PC-9 (cell line): ENCODE measurements around the gene GPR152. TPM values are rescaled to one million over a fixed set of nuclear protein-coding genes. Genes with fewer than 3 reads are reported as not detected.

ENCODE experiments used
- BruUV-seq: library from RNA; stranded (reverse); fragments of 400-500 nt; replicated peaks from 2 replicates; lab custom pipeline; 2021; lab: Mats Ljungman, UMichigan
- CTCF ChIA-PET: fragments of 300-600 bp; sonication (Branson Sonifier 250); formaldehyde crosslinking; loops from one replicate; lab custom pipeline; 2022; ENCODE audit warnings: antibody characterized with exemption; lab: Charles Lee
- POLR2A ChIA-PET: fragments of 300-600 bp; sonication (Branson Sonifier 250); formaldehyde crosslinking; loops from one replicate; lab custom pipeline; 2022; ENCODE audit warnings: antibody characterized with exemption; ENCODE audit not compliant: unreplicated experiment; lab: Charles Lee
- DNase-seq, 2 experiments: peaks; one replicate each; pipeline versions ENCODE4 v3.0.0 to v3.0.0-alpha.2; 2015 to 2022; ENCODE audit warnings: mixed read lengths in 1 of 2
- H2AFZ ChIP-seq: fragments of 200-600 bp; sonication (generic); 2 replicates; pipeline ENCODE4 v1.8.1; 2017; ENCODE audit warnings: antibody characterized with exemption
- H3F3A ChIP-seq: fragments of 200-600 bp; sonication (generic); 2 replicates; pipeline ENCODE4 v1.8.1; 2017; ENCODE audit warnings: antibody characterized with exemption, mild to moderate bottlenecking, low read depth; ENCODE audit not compliant: insufficient read depth
- H3K27ac ChIP-seq: fragments of 200-600 bp; sonication (generic); 2 replicates; pipeline ENCODE4 v1.6.1; 2016; ENCODE audit warnings: mixed run types
- H3K27me3 ChIP-seq: fragments of 200-600 bp; sonication (generic); 2 replicates; pipeline ENCODE4 v1.6.1; 2016; ENCODE audit warnings: low read depth, mixed run types; ENCODE audit not compliant: insufficient read depth
- H3K36me3 ChIP-seq: fragments of 200-600 bp; sonication (generic); 2 replicates; pipeline ENCODE4 v1.6.1; 2016; ENCODE audit warnings: low read depth, mixed run types
- H3K4me1 ChIP-seq: fragments of 200-600 bp; sonication (generic); replicated peaks from 2 replicates; pipeline ENCODE4 v1.6.1; 2016; ENCODE audit warnings: mixed run types; ENCODE audit not compliant: insufficient read depth
- H3K4me2 ChIP-seq: fragments of 200-600 bp; sonication (generic); 2 replicates; pipeline ENCODE4 v1.6.1; 2017; ENCODE audit warnings: mixed run types
- H3K4me3 ChIP-seq: fragments of 200-600 bp; sonication (generic); 2 replicates; pipeline ENCODE4 v1.6.1; 2016; ENCODE audit warnings: mixed run types
- H3K79me2 ChIP-seq: fragments of 200-600 bp; sonication (generic); 2 replicates; pipeline ENCODE4 v1.6.1; 2017; ENCODE audit warnings: low read depth, mixed run types
- H3K9me2 ChIP-seq: fragments of 200-600 bp; sonication (generic); 2 replicates; pipeline ENCODE4 v1.8.1; 2017; ENCODE audit warnings: mild to moderate bottlenecking; ENCODE audit not compliant: insufficient read depth
- H3K9me3 ChIP-seq: fragments of 200-600 bp; sonication (generic); 2 replicates; pipeline ENCODE4 v1.8.1; 2016; ENCODE audit warnings: low read depth; ENCODE audit not compliant: insufficient read depth
- H4K20me1 ChIP-seq: fragments of 200-600 bp; sonication (generic); 2 replicates; pipeline ENCODE4 v1.8.1; 2017; ENCODE audit not compliant: insufficient read depth
- CTCF ChIP-seq: fragments of 200-600 bp; sonication (generic); conservative IDR thresholded peaks from 2 replicates; pipeline ENCODE4 v1.6.1; 2017; ENCODE audit warnings: mixed run types, antibody characterized with exemption, mild to moderate bottlenecking, moderate library complexity
- EZH2 ChIP-seq: fragments of 200-600 bp; sonication (generic); IDR thresholded peaks from 2 replicates; pipeline ENCODE4 v1.8.0; 2017; ENCODE audit warnings: antibody characterized with exemption, low read depth
- intact Hi-C: fragments of 100-400 bp; cut with micrococcal nuclease; formaldehyde crosslinking; loops from one replicate; pipeline ENCODE4 v1.10.0; 2022; ENCODE audit not compliant: unreplicated experiment
- total RNA-seq: library from RNA; stranded (reverse); gene quantifications from 2 replicates; pipeline ENCODE4 v1.2.3, GENCODE V29; 2021

The GPR152 gene
- total RNA-seq, 1 experiment from 2014 or later, result not detected

DNA sequence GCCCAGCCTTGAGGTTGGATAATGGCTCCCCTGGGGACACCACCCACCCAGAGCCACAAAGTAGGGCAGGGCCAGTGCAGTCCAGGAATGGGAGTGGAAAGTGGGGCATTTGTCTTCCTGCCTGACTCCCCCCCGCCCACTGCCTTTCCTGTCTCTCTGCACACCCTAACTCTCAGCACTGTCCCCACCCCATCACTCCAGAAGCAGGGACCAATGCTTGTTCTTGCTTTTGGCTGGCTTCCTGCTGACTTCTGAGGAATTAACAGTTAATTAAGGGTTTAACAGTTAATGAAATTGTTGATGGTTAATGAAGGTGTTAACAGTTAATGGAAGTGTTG lies 47.9 kb upstream of the GPR152 start:
- BruUV-seq, result no TSS peak
- ChIA-PET CTCF (no interaction called here), POLR2A (no interaction called here)
- no peak for DNase-seq
- no peaks in the 10 kb centered on the region for H4K20me1 ChIP-seq
- no peak overlapping the region for H3K4me3 ChIP-seq
- H3K79me2 ChIP-seq, result peaks cover 19% of the 10 kb centered on the region
- no peak overlapping the region for H2AFZ ChIP-seq
- peaks cover 7% of the 10 kb centered on the region; the same call in 1 of the 2 replicates for H3K36me3 ChIP-seq
- no peaks in the 10 kb centered on the region for H3K9me3 ChIP-seq
- H3K4me1 ChIP-seq, result peaks cover 14% of the 10 kb centered on the region
- no peaks in the 10 kb centered on the region for H3K9me2 ChIP-seq
- H3K27ac ChIP-seq, result no peak overlapping the region
- no peaks in the 10 kb centered on the region for H3K27me3 ChIP-seq
- intact Hi-C loops, result no loop called here
- no peak overlapping the region for H3K4me2 ChIP-seq
- peaks cover 24% of the 10 kb centered on the region for H3F3A ChIP-seq
- no peak for TF ChIP-seq CTCF
- TF ChIP-seq EZH2, result no peak

GRCh38 chr11:67499808-67500483 lies 47.4 kb upstream of the GPR152 start:
- intact Hi-C loops, result no loop called here

DNA sequence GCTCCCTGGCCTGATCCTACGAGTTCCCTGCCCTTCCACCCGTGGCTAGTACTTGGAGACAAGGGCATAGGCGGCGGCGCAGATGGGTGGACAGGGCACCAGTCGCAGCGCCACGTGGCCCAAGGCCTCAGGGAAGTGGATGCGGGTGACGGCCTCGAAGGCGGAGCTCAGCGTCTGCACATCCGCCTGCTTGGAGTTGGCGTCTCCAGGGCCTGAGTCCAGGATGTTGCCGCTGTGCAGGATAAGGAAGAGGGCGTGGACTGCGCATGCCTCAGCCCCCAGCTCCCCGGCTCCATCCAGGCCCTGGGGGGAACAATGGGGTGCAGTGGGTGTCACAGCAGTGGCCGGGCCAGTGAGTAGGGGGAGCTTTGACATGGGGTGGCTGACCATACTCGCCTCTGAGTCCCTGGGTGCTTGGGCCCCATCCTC lies 46.0 kb upstream of the GPR152 start:
- Histone ChIP-seq H4K20me1 (no peaks in the 10 kb centered on the region), H3K4me1 (peaks cover 9% of the 10 kb centered on the region), H3K4me2 (no peak overlapping the region), H3K4me3 (no peak overlapping the region), H3K79me2 (peaks cover 15% of the 10 kb centered on the region), H2AFZ (no peak overlapping the region), H3K9me2 (no peaks in the 10 kb centered on the region), H3K27ac (no peak overlapping the region), H3K9me3 (no peaks in the 10 kb centered on the region), H3K27me3 (no peaks in the 10 kb centered on the region), H3K36me3 (peaks cover 7% of the 10 kb centered on the region; the same call in 1 of the 2 replicates), H3F3A (peaks cover 15% of the 10 kb centered on the region; the same call in 1 of the 2 replicates)
- no peak for DNase-seq
- TF ChIP-seq EZH2 (no peak), CTCF (no peak)
- POLR2A ChIA-PET, result interaction anchor here (0.6 kb wide), 1 partner anchor 15 kb away, joined by 3 read pairs; no protein-coding TSS in a partner anchor
- intact Hi-C loops, result no loop called here
- CTCF ChIA-PET, result no interaction called here
- BruUV-seq, result no TSS peak

More at GRCh38 chr11:67499808-67500483, 47.4 kb upstream of the GPR152 start:
- POLR2A ChIA-PET, result no interaction called here
- no peaks in the 10 kb centered on the region for H3K9me2 ChIP-seq
- H3K9me3 ChIP-seq, result no peaks in the 10 kb centered on the region
- H3K27ac ChIP-seq, result no peak overlapping the region
- H3K36me3 ChIP-seq, result peaks cover 7% of the 10 kb centered on the region; the same call in 1 of the 2 replicates
- H2AFZ ChIP-seq, result no peak overlapping the region
- peaks cover 19% of the 10 kb centered on the region for H3K79me2 ChIP-seq
- peaks cover 12% of the 10 kb centered on the region for H3K4me1 ChIP-seq
- H4K20me1 ChIP-seq, result no peaks in the 10 kb centered on the region
- no peak for TF ChIP-seq EZH2
- no peak for TF ChIP-seq CTCF
- no peak for DNase-seq
- BruUV-seq, result no TSS peak
- H3F3A ChIP-seq, result peaks cover 20% of the 10 kb centered on the region
- H3K4me3 ChIP-seq, result no peak overlapping the region
- CTCF ChIA-PET, result no interaction called here
- H3K4me2 ChIP-seq, result no peak overlapping the region
- no peaks in the 10 kb centered on the region for H3K27me3 ChIP-seq
